ENCODE measurements around the gene KCTD16.

- TF ChIP-seq CTCF (IDR thresholded peaks at IDR 0.05; ENCODE audit: borderline replicate concordance, extremely low read depth, low read length, poor library complexity, severe bottlenecking) (no peak), EZH2 (IDR thresholded peaks at IDR 0.05; ENCODE audit: borderline replicate concordance, low read depth, low read length, severe bottlenecking) (no peak)
Observed at GRCh38 chr5:144478565-144478964, 307.9 kb downstream of the KCTD16 start.
